ENCODE results near the gene HYCC1.
A peak's percentile ranks its signal among the peaks of the same experiment; 100 is the strongest.
"Not testable (repeated sequence)": the region's sequence is repeated elsewhere in the genome, so short reads cannot be mapped to it uniquely, and the experiment has no call there.

Gene HYCC1

GRCh38 chr7:23013715-23014649 is at the start of gene HYCC1:
TSS of gene HYCC1 (minus strand) at chr7:23014130. CDS start at chr7:22991111, 23,019 bp downstream.
- Mint-ChIP-seq H3K27ac (peak within 1 kb of the TSS; percentile 96), H3K9me3 (no peaks in the 10 kb centered on the region)

GRCh38 chr7:23062452-23062851 is 48.5 kb upstream of the HYCC1 start:
- no peaks in the 10 kb centered on the region for H3K9me3 Mint-ChIP-seq
- H3K4me1 Mint-ChIP-seq: no peaks in the 10 kb centered on the region
- H3K27me3 Mint-ChIP-seq: no peaks in the 10 kb centered on the region
- no peaks in the 10 kb centered on the region for H3K36me3 Mint-ChIP-seq
- no peak overlapping the region for H3K4me3 Mint-ChIP-seq
- H3K27ac Mint-ChIP-seq: no peak overlapping the region

More at GRCh38 chr7:23013715-23014649, at the start of gene HYCC1:
- no peaks in the 10 kb centered on the region for H3K27me3 Mint-ChIP-seq
- H3K4me3 Mint-ChIP-seq: peak within 1 kb of the TSS; percentile 97
- H3K4me1 Mint-ChIP-seq: peaks cover 31% of the 10 kb centered on the region
- no peaks in the 10 kb centered on the region for H3K36me3 Mint-ChIP-seq

- no peaks in the 10 kb centered on the region for H3K4me1 Mint-ChIP-seq
- H3K9me3 Mint-ChIP-seq: no peaks in the 10 kb centered on the region
- no peak overlapping the region for H3K4me3 Mint-ChIP-seq
- H3K27me3 Mint-ChIP-seq: no peaks in the 10 kb centered on the region
- no peaks in the 10 kb centered on the region for H3K36me3 Mint-ChIP-seq
- H3K27ac Mint-ChIP-seq: no peak overlapping the region
Observed at GRCh38 chr7:23061327-23061726, 47.4 kb upstream of the HYCC1 start.

GRCh38 chr7:23058408-23059096 is 44.6 kb upstream of the HYCC1 start:
- no peak overlapping the region for H3K27ac Mint-ChIP-seq
- no peaks in the 10 kb centered on the region for H3K36me3 Mint-ChIP-seq
- no peaks in the 10 kb centered on the region for H3K9me3 Mint-ChIP-seq
- H3K4me3 Mint-ChIP-seq: no peak overlapping the region
- H3K27me3 Mint-ChIP-seq: no peaks in the 10 kb centered on the region
- H3K4me1 Mint-ChIP-seq: no peaks in the 10 kb centered on the region

- Mint-ChIP-seq H3K4me3 (no peak overlapping the region), H3K9me3 (no peaks in the 10 kb centered on the region)
Observed at GRCh38 chr7:23055582-23056178, 41.8 kb upstream of the HYCC1 start.

GRCh38 chr7:23051124-23051485 is 37.2 kb upstream of the HYCC1 start:
- not testable (repeated sequence) for H3K4me3 Mint-ChIP-seq, H3K4me1 Mint-ChIP-seq, H3K27me3 Mint-ChIP-seq, H3K27ac Mint-ChIP-seq, H3K9me3 Mint-ChIP-seq, H3K36me3 Mint-ChIP-seq

More at GRCh38 chr7:23055582-23056178, 41.8 kb upstream of the HYCC1 start:
- H3K36me3 Mint-ChIP-seq: no peaks in the 10 kb centered on the region
- H3K27me3 Mint-ChIP-seq: no peaks in the 10 kb centered on the region
- H3K4me1 Mint-ChIP-seq: peaks cover 5% of the 10 kb centered on the region
- no peak overlapping the region for H3K27ac Mint-ChIP-seq

- H3K27me3 Mint-ChIP-seq, H3K27ac Mint-ChIP-seq, H3K9me3 Mint-ChIP-seq, H3K4me3 Mint-ChIP-seq, H3K36me3 Mint-ChIP-seq, H3K4me1 Mint-ChIP-seq: not testable (repeated sequence)
Observed at GRCh38 chr7:23046336-23046735, 32.4 kb upstream of the HYCC1 start.

- H3K36me3 Mint-ChIP-seq, H3K4me3 Mint-ChIP-seq, H3K9me3 Mint-ChIP-seq, H3K27me3 Mint-ChIP-seq, H3K4me1 Mint-ChIP-seq, H3K27ac Mint-ChIP-seq: not testable (repeated sequence)
Observed at GRCh38 chr7:23045086-23045485, 31.2 kb upstream of the HYCC1 start.

- Mint-ChIP-seq H3K4me3 (no peak overlapping the region), H3K27ac (no peak overlapping the region), H3K4me1 (no peaks in the 10 kb centered on the region)
Observed at GRCh38 chr7:23044581-23044980, 30.7 kb upstream of the HYCC1 start.

GRCh38 chr7:23043441-23043840 is 29.5 kb upstream of the HYCC1 start:
- H3K4me1 Mint-ChIP-seq: no peaks in the 10 kb centered on the region
- no peak overlapping the region for H3K4me3 Mint-ChIP-seq
- H3K27ac Mint-ChIP-seq: no peak overlapping the region
- H3K36me3 Mint-ChIP-seq: no peaks in the 10 kb centered on the region
- H3K9me3 Mint-ChIP-seq: no peaks in the 10 kb centered on the region
- H3K27me3 Mint-ChIP-seq: no peaks in the 10 kb centered on the region

More at GRCh38 chr7:23044581-23044980, 30.7 kb upstream of the HYCC1 start:
- Mint-ChIP-seq H3K27me3 (no peaks in the 10 kb centered on the region), H3K36me3 (no peaks in the 10 kb centered on the region), H3K9me3 (no peaks in the 10 kb centered on the region)

- not testable (repeated sequence) for H3K27ac Mint-ChIP-seq, H3K9me3 Mint-ChIP-seq
Observed at GRCh38 chr7:23039674-23040073, 25.7 kb upstream of the HYCC1 start.

GRCh38 chr7:23035542-23036371 is 21.8 kb upstream of the HYCC1 start:
- not testable (repeated sequence) for H3K36me3 Mint-ChIP-seq, H3K4me1 Mint-ChIP-seq, H3K27ac Mint-ChIP-seq, H3K4me3 Mint-ChIP-seq, H3K27me3 Mint-ChIP-seq, H3K9me3 Mint-ChIP-seq

More at GRCh38 chr7:23039674-23040073, 25.7 kb upstream of the HYCC1 start:
- not testable (repeated sequence) for H3K4me3 Mint-ChIP-seq, H3K27me3 Mint-ChIP-seq, H3K4me1 Mint-ChIP-seq, H3K36me3 Mint-ChIP-seq

GRCh38 chr7:23027261-23027660 is 13.3 kb upstream of the HYCC1 start:
- H3K36me3 Mint-ChIP-seq: no peaks in the 10 kb centered on the region
- H3K27me3 Mint-ChIP-seq: peaks cover 7% of the 10 kb centered on the region
- H3K9me3 Mint-ChIP-seq: no peaks in the 10 kb centered on the region
- peaks cover 3% of the 10 kb centered on the region for H3K4me1 Mint-ChIP-seq
- H3K27ac Mint-ChIP-seq: no peak overlapping the region
- H3K4me3 Mint-ChIP-seq: no peak overlapping the region

- Mint-ChIP-seq H3K4me1 (peaks cover 14% of the 10 kb centered on the region), H3K27ac (no peak overlapping the region), H3K9me3 (no peaks in the 10 kb centered on the region), H3K4me3 (no peak overlapping the region), H3K27me3 (peaks cover 7% of the 10 kb centered on the region), H3K36me3 (no peaks in the 10 kb centered on the region)
Observed at GRCh38 chr7:23026164-23026563, 12.2 kb upstream of the HYCC1 start.

- Mint-ChIP-seq H3K9me3 (no peaks in the 10 kb centered on the region), H3K27me3 (peaks cover 5% of the 10 kb centered on the region), H3K36me3 (no peaks in the 10 kb centered on the region), H3K4me1 (peaks cover 26% of the 10 kb centered on the region), H3K27ac (no peak overlapping the region), H3K4me3 (no peak overlapping the region)
Observed at GRCh38 chr7:23024454-23024853, 10.5 kb upstream of the HYCC1 start.
